Upper lobe of right lung (tissue), 1 donor: ENCODE data around the gene DMWD. TPM values are rescaled to one million over a fixed set of nuclear protein-coding genes. Genes with fewer than 3 reads are reported as not detected.

Source experiments
- ATAC-seq: fragments of 200-7000 bp; cut with Tn5 transposase; one replicate; pipeline ENCODE4 v1.9.1; 2020; ENCODE audit warnings: mild to moderate bottlenecking, moderate library complexity
- DNase-seq: peaks from one replicate; pipeline ENCODE4 v3.0.0-alpha.2; 2020
- H3K27ac ChIP-seq: fragments of 200-600 bp; one replicate; pipeline ENCODE4 v1.8.0; 2022
- H3K27me3 ChIP-seq: fragments of 200-600 bp; one replicate; pipeline ENCODE4 v1.8.0; 2022; ENCODE audit warnings: mild to moderate bottlenecking
- H3K36me3 ChIP-seq: fragments of 200-600 bp; one replicate; pipeline ENCODE4 v1.8.0; 2022
- H3K4me1 ChIP-seq: fragments of 200-600 bp; one replicate; pipeline ENCODE4 v1.8.0; 2022
- H3K4me3 ChIP-seq: fragments of 200-600 bp; one replicate; pipeline ENCODE4 v1.8.0; 2022; ENCODE audit warnings: mild to moderate bottlenecking
- H3K9me3 ChIP-seq: fragments of 200-600 bp; one replicate; pipeline ENCODE4 v1.8.0; 2022
- intact Hi-C: fragments of 100-400 bp; cut with DNase I; formaldehyde crosslinking; loops from one replicate; pipeline ENCODE4 v1.11.0; 2022
- total RNA-seq: library from RNA; stranded (reverse); fragmentation: NEBNext Ultra II Directional; extraction: Animal tissue kit (Norgen Biotek cat#: 25700); gene quantifications from one replicate; pipeline ENCODE4 v1.2.1, GENCODE V29; 2021
- TF ChIP-seq, protein P1 (sequence below): fragments of 200-600 bp; IDR thresholded peaks from one replicate; pipeline ENCODE4 v1.8.0; 2022; ENCODE audit warnings: antibody characterized with exemption
- donor health status: DM: no; HTN: yes; CAD: no; lungs with severe emphysema.

DMWD gene
- total RNA-seq, 1 donor from 2014 or later: 58.7 TPM

DNA sequence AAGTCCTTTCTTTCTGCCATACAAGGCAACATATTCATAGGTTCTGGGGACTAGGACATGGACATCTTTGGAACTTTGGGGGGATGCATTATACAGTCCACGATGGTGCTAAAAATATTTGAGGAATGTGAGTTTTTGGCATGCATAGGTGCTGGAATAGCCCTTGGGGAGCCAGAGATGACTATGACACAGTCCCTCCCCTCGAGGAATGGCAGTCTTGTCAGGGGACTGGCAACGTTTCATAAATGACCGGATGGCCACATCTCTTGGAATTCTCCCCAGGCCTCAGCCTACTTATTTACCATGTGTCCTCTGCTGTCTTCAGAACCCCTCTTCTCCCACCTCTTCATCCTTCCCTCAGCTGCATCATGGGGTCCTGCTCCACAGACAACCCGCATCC lies 45.8 kb downstream of the DMWD start:
- TF ChIP-seq, protein P1, sequence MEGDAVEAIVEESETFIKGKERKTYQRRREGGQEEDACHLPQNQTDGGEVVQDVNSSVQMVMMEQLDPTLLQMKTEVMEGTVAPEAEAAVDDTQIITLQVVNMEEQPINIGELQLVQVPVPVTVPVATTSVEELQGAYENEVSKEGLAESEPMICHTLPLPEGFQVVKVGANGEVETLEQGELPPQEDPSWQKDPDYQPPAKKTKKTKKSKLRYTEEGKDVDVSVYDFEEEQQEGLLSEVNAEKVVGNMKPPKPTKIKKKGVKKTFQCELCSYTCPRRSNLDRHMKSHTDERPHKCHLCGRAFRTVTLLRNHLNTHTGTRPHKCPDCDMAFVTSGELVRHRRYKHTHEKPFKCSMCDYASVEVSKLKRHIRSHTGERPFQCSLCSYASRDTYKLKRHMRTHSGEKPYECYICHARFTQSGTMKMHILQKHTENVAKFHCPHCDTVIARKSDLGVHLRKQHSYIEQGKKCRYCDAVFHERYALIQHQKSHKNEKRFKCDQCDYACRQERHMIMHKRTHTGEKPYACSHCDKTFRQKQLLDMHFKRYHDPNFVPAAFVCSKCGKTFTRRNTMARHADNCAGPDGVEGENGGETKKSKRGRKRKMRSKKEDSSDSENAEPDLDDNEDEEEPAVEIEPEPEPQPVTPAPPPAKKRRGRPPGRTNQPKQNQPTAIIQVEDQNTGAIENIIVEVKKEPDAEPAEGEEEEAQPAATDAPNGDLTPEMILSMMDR: no peak
- H3K4me1 ChIP-seq: no peaks in the 10 kb centered on the region
- no peaks in the 10 kb centered on the region for H3K36me3 ChIP-seq
- H3K4me3 ChIP-seq: no peak overlapping the region
- DNase-seq (no peak), ATAC-seq (no peak)
- H3K27me3 ChIP-seq: no peaks in the 10 kb centered on the region
- no peak overlapping the region for H3K27ac ChIP-seq
- intact Hi-C loops: no loop called here
- no peaks in the 10 kb centered on the region for H3K9me3 ChIP-seq

DNA sequence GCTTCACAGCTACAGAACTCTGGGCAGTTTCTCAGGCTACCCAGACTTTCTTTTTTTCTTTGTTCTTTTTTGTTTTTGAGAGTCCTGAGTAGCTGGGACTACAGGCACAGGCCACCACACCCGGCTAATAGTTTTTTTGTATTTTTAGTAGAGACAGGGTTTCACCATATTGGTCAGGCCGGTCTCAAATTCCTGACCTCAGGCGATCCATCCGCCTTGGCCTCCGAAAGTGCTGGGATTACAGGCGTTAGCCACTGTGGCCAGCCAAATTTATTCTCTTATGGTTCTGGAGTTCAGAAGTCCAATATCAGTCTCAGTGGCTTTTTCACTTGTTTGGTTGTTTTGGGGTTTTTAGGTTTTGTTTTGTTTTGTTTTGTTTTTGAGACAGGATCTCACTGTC lies 47.0 kb downstream of the DMWD start:
- Histone ChIP-seq H3K4me3 (no peak overlapping the region), H3K27me3 (no peaks in the 10 kb centered on the region), H3K36me3 (no peaks in the 10 kb centered on the region), H3K27ac (no peak overlapping the region), H3K4me1 (no peaks in the 10 kb centered on the region), H3K9me3 (no peaks in the 10 kb centered on the region)
- TF ChIP-seq, protein P1: no peak
- ATAC-seq (no peak), DNase-seq (no peak)
- intact Hi-C loops: no loop called here

DNA sequence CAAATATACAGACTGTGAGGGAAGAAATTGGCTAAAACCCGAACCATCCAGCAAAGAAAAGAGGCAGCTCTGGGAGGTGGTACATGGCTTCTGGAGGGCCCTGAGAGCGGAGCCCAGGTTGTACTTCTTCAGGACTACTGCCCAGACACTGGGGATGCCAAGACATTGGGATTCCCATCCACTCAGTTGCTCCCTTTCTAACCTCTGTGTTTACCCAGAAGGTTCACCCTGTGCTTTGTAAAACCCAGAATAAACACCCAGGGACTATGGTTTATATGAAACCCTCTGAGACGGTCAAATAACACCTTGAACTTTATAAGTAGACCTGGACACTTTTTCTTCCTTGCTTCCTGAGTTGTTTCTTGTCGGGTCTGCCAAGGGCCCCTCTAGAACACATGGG lies 49.7 kb downstream of the DMWD start:
- no peaks in the 10 kb centered on the region for H3K4me1 ChIP-seq
- intact Hi-C loops: no loop called here
- H3K9me3 ChIP-seq: no peaks in the 10 kb centered on the region
- H3K27ac ChIP-seq: no peak overlapping the region
- no peaks in the 10 kb centered on the region for H3K27me3 ChIP-seq
- ATAC-seq (no peak), DNase-seq (no peak)
- TF ChIP-seq, protein P1: no peak
- no peaks in the 10 kb centered on the region for H3K36me3 ChIP-seq
- no peak overlapping the region for H3K4me3 ChIP-seq

DNA sequence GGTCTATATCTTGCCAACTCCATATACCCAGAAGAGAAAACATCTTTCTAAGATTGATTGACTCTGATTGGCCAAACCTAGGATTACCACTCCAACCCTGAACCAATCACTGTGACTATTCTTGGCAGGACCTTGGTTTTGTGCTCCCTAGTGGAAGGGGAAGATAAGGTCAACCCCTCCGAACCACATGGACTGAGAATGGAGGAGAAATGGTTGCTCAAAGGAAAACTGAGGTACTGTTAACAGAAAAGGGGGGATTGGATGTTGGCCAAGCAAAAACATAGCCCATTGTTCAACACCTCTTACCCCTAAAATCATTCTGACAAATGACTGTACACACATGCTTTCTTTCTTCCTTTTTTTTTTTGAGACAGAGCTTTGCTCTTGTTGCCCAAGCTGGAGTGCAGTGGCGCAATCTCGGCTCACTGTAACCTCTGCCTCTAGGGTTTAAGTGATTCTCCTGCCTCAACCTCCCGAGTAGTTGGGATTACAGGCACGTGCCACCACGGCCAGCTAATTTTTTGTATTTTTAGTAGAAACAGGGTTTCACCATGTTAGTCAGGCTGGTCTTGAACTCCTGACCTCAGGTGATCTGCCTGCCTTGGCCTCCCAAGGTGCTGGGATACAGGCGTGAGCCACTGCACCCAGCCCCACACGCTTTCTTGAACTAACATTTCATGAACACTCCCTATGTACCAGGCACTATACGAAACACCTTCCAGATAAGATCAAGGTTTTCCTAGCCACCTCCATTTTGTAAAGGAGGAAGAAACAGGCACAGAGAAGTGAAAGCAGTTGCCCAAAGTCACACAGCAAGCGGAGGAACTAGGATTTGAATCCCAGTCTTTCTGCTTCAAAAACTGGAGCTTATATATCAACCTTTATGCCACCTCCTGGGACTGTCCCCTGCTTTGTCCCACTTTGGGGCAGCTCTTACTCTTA lies 52.9 kb downstream of the DMWD start:
- Histone ChIP-seq H3K27me3 (no peaks in the 10 kb centered on the region), H3K36me3 (no peaks in the 10 kb centered on the region), H3K4me3 (no peak overlapping the region), H3K9me3 (no peaks in the 10 kb centered on the region), H3K4me1 (no peaks in the 10 kb centered on the region), H3K27ac (no peak overlapping the region)
- DNase-seq: no peak
- intact Hi-C loops: no loop called here
- peak; percentile 49 for ATAC-seq
- TF ChIP-seq, protein P1: no peak

DNA sequence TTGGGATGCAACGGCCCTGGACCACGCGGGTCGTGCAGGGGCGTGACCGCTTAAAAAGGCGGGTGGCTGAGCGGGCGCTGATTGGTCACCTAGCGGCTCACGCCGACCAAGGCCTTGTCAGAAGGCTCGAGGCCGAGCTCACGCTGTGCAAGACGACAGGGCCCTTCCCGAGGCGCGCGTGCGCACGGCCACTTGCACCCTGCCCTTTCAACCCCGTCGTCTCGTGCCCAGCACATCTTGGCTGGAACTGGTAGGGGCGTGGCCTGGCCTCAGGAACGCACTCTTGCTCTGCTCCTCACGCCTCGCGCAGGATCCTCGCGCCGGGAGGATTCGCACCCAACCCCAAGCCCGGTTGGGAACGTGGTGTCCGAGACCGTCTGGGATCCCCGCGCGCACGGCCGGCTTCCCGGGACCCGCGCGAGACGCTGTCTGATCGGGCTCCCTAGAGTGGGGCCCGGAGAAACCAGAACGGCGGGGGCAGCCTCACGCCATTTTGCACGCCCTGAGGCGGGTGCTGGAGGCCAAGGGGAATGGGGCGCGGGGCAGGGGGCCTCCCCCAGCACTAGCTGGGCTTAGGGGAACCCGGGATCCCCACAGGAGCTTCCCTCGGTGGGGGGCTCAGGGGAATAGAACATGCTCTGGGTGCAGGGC lies 59.4 kb downstream of the DMWD start, which contains the start of gene MEIOSIN:
TSS of gene MEIOSIN (plus strand) at position 280 of the 651 bp plus-strand sequence. CDS start 1,938 bp downstream, outside the sequence.
- Histone ChIP-seq H3K4me1 (peaks cover 13% of the 10 kb centered on the region), H3K36me3 (no peaks in the 10 kb centered on the region), H3K4me3 (no peak within 1 kb of the TSS), H3K27ac (no peak within 1 kb of the TSS), H3K9me3 (no peaks in the 10 kb centered on the region), H3K27me3 (no peaks in the 10 kb centered on the region)
- TF ChIP-seq, protein P1: no peak
- ATAC-seq (no peak), DNase-seq (no peak)
- intact Hi-C loops: no loop called here

Other genes starting within 250 kb of the DMWD start
- 13.0 TPM for gene OPA3, start 208.0 kb downstream of the DMWD start, total RNA-seq
- gene GPR4, start 190.6 kb downstream of the DMWD start, total RNA-seq: 18.5 TPM
- gene EML2, start 153.4 kb downstream of the DMWD start, total RNA-seq: 54.4 TPM
- 4.8 TPM for gene GIPR, start 124.6 kb downstream of the DMWD start, total RNA-seq
- gene SNRPD2, start 100.9 kb downstream of the DMWD start, total RNA-seq: 188 TPM
- 7.0 TPM for gene QPCTL, start 100.2 kb downstream of the DMWD start, total RNA-seq
- gene FBXO46, start 61.9 kb downstream of the DMWD start, total RNA-seq: 16.5 TPM
- not detected for gene MEIOSIN, start 59.4 kb downstream of the DMWD start, total RNA-seq
- 15.5 TPM for gene SIX5, start 23.6 kb downstream of the DMWD start, total RNA-seq
- gene DMPK, start 10.4 kb downstream of the DMWD start, total RNA-seq: 50.1 TPM
- 0.38 TPM for gene RSPH6A, start 22.5 kb upstream of the DMWD start, total RNA-seq
- gene SYMPK, start 70.3 kb upstream of the DMWD start, total RNA-seq: 70.6 TPM
- 1.6 TPM for gene FOXA3, start 71.5 kb upstream of the DMWD start, total RNA-seq
- gene IRF2BP1, start 93.3 kb upstream of the DMWD start, total RNA-seq: 25.0 TPM
- gene MYPOP, start 109.8 kb upstream of the DMWD start, total RNA-seq: 7.9 TPM
- not detected for gene NANOS2, start 121.9 kb upstream of the DMWD start, total RNA-seq
- gene NOVA2, start 181.0 kb upstream of the DMWD start, total RNA-seq: 21.2 TPM
- gene CCDC61, start 202.6 kb upstream of the DMWD start, total RNA-seq: 15.4 TPM
- gene PGLYRP1, start 230.2 kb upstream of the DMWD start, total RNA-seq: 0.58 TPM
- gene IGFL4, start 248.2 kb upstream of the DMWD start, total RNA-seq: not detected